GM23338 (cell line): Measurements from ENCODE around the gene GGT5. TPM values are rescaled to one million over a fixed set of nuclear protein-coding genes. Genes with fewer than 3 reads are reported as not detected.

ENCODE experiments used
- ATAC-seq: fragments of 200-7000 bp; cut with Tn5 transposase; 3 replicates; pipeline ENCODE4 v1.9.1; 2020
- DNase-seq: peaks from one replicate; pipeline ENCODE4 v3.0.0-alpha.2; 2015; ENCODE audit warnings: low spot score
- H2AFZ ChIP-seq: fragments of 200-600 bp; sonication (generic); 2 replicates; pipeline ENCODE4 v1.8.0; 2016; ENCODE audit warnings: antibody characterized with exemption, mild to moderate bottlenecking, moderate library complexity
- H3F3A ChIP-seq: fragments of 200-600 bp; sonication (generic); replicated peaks from 2 replicates; pipeline ENCODE4 v1.8.0; 2017; ENCODE audit warnings: antibody characterized with exemption, mixed run types, low read depth
- H3K27ac ChIP-seq: fragments of 200-600 bp; sonication (generic); 2 replicates; pipeline ENCODE4 v1.6.1; 2016; ENCODE audit warnings: low read depth
- H3K27me3 ChIP-seq: fragments of 200-600 bp; sonication (generic); 2 replicates; pipeline ENCODE4 v1.8.0; 2016; ENCODE audit warnings: mild to moderate bottlenecking, mixed run types, moderate library complexity; ENCODE audit not compliant: insufficient read depth
- H3K36me3 ChIP-seq: fragments of 200-600 bp; sonication (generic); 2 replicates; pipeline ENCODE4 v1.8.0; 2016; ENCODE audit warnings: mild to moderate bottlenecking; ENCODE audit not compliant: insufficient read depth
- H3K4me1 ChIP-seq: fragments of 200-600 bp; sonication (generic); 2 replicates; pipeline ENCODE4 v1.8.0; 2016; ENCODE audit warnings: mild to moderate bottlenecking, moderate library complexity; ENCODE audit not compliant: insufficient read depth
- H3K4me2 ChIP-seq: fragments of 200-600 bp; sonication (generic); 2 replicates; pipeline ENCODE4 v1.7.1; 2017; ENCODE audit warnings: mixed run types
- H3K4me3 ChIP-seq: fragments of 200-600 bp; sonication (generic); 2 replicates; pipeline ENCODE4 v1.6.1; 2016; ENCODE audit warnings: mixed run types
- H3K79me2 ChIP-seq: fragments of 200-600 bp; sonication (generic); replicated peaks from 2 replicates; pipeline ENCODE4 v1.8.0; 2017; ENCODE audit warnings: mild to moderate bottlenecking; ENCODE audit not compliant: insufficient read depth
- H3K9me2 ChIP-seq: fragments of 200-600 bp; sonication (generic); 2 replicates; pipeline ENCODE4 v1.8.0; 2017; ENCODE audit not compliant: insufficient read depth
- H4K20me1 ChIP-seq: fragments of 200-600 bp; sonication (generic); replicated peaks from 2 replicates; pipeline ENCODE4 v1.8.0; 2017; ENCODE audit warnings: mild to moderate bottlenecking; ENCODE audit not compliant: insufficient read depth
- H3K27ac Mint-ChIP-seq: 2 replicates; pipeline ENCODE4 v1.8.0; 2020; ENCODE audit warnings: inconsistent platforms, mild to moderate bottlenecking, moderate library complexity, mixed read lengths
- H3K27me3 Mint-ChIP-seq: 3 replicates; pipeline ENCODE4 v1.8.0; 2022; ENCODE audit warnings: low read depth, mild to moderate bottlenecking, moderate library complexity, mixed read lengths, inconsistent platforms; ENCODE audit not compliant: insufficient read depth, poor library complexity
- H3K36me3 Mint-ChIP-seq: 3 replicates; pipeline ENCODE4 v1.8.0; 2021; ENCODE audit warnings: low read depth, mild to moderate bottlenecking, inconsistent platforms, moderate library complexity, mixed read lengths
- H3K4me1 Mint-ChIP-seq: 3 replicates; pipeline ENCODE4 v1.8.0; 2020; ENCODE audit warnings: mild to moderate bottlenecking, inconsistent platforms, mixed read lengths
- H3K4me3 Mint-ChIP-seq: 3 replicates; pipeline ENCODE4 v1.8.0; 2021; ENCODE audit warnings: moderate library complexity, mild to moderate bottlenecking, inconsistent platforms, mixed read lengths
- H3K9me3 Mint-ChIP-seq: 3 replicates; pipeline ENCODE4 v1.8.0; 2020; ENCODE audit warnings: moderate library complexity, mild to moderate bottlenecking, inconsistent platforms, mixed read lengths
- EZH2phosphoT487 ChIP-seq: fragments of 200-600 bp; sonication (generic); IDR thresholded peaks from one replicate; pipeline ENCODE4 v1.8.1; 2018; ENCODE audit warnings: antibody characterized with exemption; ENCODE audit not compliant: unreplicated experiment
- NANOG ChIP-seq: IDR thresholded peaks from 2 replicates; pipeline ENCODE4 v1.6.1; 2016; ENCODE audit warnings: antibody characterized with exemption, borderline replicate concordance
- POLR2AphosphoS5 ChIP-seq: IDR thresholded peaks from 2 replicates; pipeline ENCODE4 v1.6.1; 2016; ENCODE audit warnings: antibody characterized with exemption, low read depth
- ZNF331 ChIP-seq: fragments of 250-450 bp; sonication (Bioruptor Pico); IDR thresholded peaks from 2 replicates; pipeline ENCODE4 v1.5.0; 2020; ENCODE audit warnings: low read depth, mild to moderate bottlenecking, moderate library complexity
- polyA plus RNA-seq: library from polyadenylated mRNA; unstranded; fragments of >200 nt; fragmentation: Nextera tagmentation; extraction: Ambion mirVana; gene quantifications from 2 replicates; pipeline ENCODE4 v1.2.1, GENCODE V29; 2016
- total RNA-seq: library from RNA; depleted of rRNA; stranded (reverse); fragments of >200 nt; shearing (Covaris generic); gene quantifications from 2 replicates; pipeline ENCODE4 v1.2.3, GENCODE V29; 2014
- TF ChIP-seq, protein P1 (sequence below): fragments of 250-450 bp; sonication (Bioruptor Pico); IDR thresholded peaks from 2 replicates; pipeline ENCODE4 v1.5.0; 2020; ENCODE audit warnings: mild to moderate bottlenecking, moderate library complexity
- TF ChIP-seq, protein P2 (sequence below), 2 experiments: fragments of 200-600 bp in 1 of 2; sonication (generic) in 1 of 2; conservative IDR thresholded peaks; 2 replicates each; pipeline versions ENCODE4 v1.5.1 to v1.6.1; 2016 to 2017; ENCODE audit warnings: antibody characterized with exemption in 2 of 2, low read depth in 2 of 2, mild to moderate bottlenecking in 2 of 2, moderate library complexity in 1 of 2
- TF ChIP-seq, protein P3 (sequence below): IDR thresholded peaks from one replicate; pipeline ENCODE4 v1.6.1; 2018; ENCODE audit warnings: antibody characterized with exemption; ENCODE audit not compliant: unreplicated experiment

GGT5 gene
- total and polyA plus RNA-seq, 2 experiments from 2014 or later: not detected

DNA sequence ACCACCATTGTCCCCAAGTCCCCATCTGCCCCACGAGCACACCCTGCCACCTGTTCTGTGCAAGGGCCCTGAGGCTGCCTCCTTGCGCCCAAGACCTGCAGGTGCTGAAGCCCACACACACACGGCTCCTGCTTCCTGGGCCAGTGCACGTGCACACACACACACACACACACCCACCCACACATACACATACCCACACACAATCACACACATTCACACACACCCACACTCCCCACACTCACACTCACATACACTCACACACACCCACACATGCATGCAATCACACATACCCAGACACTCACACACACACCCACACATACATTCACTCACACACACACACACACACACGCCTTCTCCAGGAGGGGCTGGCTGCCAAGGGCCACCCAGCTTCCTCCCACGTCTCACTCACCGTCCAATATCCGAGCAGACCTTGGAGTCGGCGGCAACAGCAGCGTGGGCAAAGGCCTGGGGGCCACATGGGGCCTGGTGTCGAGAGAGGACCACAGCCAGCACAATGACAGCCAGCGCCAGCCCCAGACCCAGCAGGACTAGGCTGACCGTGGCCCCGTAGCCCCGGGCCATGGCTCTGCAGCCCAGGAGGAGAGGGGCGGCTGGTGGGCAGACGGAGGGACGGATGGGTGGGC is 616 bp downstream of the GGT5 start:
- H3K4me3 Mint-ChIP-seq: no peak overlapping the region; the same call in 2 of the 3 replicates
- H3K27me3 Mint-ChIP-seq: peaks cover 13% of the 10 kb centered on the region
- 0 out of 2 replicates have a peak overlapping the region, but pooled peaks have one; percentile 0 for H3K27ac Mint-ChIP-seq

More for the DNA sequence above, 616 bp downstream of the GGT5 start:
- Histone ChIP-seq H4K20me1 (no peaks in the 10 kb centered on the region), H3K79me2 (no peaks in the 10 kb centered on the region), H3K4me2 (no peak overlapping the region), H2AFZ (no peak overlapping the region), H3K4me1 (no peaks in the 10 kb centered on the region), H3K9me2 (no peaks in the 10 kb centered on the region), H3F3A (no peaks in the 10 kb centered on the region), H3K27ac (no peak overlapping the region), H3K36me3 (no peaks in the 10 kb centered on the region), H3K27me3 (no peaks in the 10 kb centered on the region), H3K4me3 (no peak overlapping the region)
- Mint-ChIP-seq H3K9me3 (no peaks in the 10 kb centered on the region), H3K36me3 (no peaks in the 10 kb centered on the region), H3K4me1 (peaks cover 13% of the 10 kb centered on the region)
- TF ChIP-seq NANOG (no peak), POLR2AphosphoS5 (no peak), EZH2phosphoT487 (no peak), ZNF331 (CRISPR knock-in tag) (no peak)
- TF ChIP-seq, protein P1, sequence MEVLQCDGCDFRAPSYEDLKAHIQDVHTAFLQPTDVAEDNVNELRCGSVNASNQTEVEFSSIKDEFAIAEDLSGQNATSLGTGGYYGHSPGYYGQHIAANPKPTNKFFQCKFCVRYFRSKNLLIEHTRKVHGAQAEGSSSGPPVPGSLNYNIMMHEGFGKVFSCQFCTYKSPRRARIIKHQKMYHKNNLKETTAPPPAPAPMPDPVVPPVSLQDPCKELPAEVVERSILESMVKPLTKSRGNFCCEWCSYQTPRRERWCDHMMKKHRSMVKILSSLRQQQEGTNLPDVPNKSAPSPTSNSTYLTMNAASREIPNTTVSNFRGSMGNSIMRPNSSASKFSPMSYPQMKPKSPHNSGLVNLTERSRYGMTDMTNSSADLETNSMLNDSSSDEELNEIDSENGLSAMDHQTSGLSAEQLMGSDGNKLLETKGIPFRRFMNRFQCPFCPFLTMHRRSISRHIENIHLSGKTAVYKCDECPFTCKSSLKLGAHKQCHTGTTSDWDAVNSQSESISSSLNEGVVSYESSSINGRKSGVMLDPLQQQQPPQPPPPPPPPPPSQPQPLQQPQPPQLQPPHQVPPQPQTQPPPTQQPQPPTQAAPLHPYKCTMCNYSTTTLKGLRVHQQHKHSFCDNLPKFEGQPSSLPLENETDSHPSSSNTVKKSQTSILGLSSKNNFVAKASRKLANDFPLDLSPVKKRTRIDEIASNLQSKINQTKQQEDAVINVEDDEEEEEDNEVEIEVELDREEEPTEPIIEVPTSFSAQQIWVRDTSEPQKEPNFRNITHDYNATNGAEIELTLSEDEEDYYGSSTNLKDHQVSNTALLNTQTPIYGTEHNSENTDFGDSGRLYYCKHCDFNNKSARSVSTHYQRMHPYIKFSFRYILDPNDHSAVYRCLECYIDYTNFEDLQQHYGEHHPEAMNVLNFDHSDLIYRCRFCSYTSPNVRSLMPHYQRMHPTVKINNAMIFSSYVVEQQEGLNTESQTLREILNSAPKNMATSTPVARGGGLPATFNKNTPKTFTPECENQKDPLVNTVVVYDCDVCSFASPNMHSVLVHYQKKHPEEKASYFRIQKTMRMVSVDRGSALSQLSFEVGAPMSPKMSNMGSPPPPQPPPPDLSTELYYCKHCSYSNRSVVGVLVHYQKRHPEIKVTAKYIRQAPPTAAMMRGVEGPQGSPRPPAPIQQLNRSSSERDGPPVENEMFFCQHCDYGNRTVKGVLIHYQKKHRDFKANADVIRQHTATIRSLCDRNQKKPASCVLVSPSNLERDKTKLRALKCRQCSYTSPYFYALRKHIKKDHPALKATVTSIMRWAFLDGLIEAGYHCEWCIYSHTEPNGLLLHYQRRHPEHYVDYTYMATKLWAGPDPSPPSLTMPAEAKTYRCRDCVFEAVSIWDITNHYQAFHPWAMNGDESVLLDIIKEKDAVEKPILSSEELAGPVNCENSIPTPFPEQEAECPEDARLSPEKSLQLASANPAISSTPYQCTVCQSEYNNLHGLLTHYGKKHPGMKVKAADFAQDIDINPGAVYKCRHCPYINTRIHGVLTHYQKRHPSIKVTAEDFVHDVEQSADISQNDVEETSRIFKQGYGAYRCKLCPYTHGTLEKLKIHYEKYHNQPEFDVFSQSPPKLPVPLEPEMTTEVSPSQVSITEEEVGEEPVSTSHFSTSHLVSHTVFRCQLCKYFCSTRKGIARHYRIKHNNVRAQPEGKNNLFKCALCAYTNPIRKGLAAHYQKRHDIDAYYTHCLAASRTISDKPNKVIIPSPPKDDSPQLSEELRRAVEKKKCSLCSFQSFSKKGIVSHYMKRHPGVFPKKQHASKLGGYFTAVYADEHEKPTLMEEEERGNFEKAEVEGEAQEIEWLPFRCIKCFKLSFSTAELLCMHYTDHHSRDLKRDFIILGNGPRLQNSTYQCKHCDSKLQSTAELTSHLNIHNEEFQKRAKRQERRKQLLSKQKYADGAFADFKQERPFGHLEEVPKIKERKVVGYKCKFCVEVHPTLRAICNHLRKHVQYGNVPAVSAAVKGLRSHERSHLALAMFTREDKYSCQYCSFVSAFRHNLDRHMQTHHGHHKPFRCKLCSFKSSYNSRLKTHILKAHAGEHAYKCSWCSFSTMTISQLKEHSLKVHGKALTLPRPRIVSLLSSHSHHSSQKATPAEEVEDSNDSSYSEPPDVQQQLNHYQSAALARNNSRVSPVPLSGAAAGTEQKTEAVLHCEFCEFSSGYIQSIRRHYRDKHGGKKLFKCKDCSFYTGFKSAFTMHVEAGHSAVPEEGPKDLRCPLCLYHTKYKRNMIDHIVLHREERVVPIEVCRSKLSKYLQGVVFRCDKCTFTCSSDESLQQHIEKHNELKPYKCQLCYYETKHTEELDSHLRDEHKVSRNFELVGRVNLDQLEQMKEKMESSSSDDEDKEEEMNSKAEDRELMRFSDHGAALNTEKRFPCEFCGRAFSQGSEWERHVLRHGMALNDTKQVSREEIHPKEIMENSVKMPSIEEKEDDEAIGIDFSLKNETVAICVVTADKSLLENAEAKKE (CRISPR knock-in tag): no peak
- TF ChIP-seq, protein P2, sequence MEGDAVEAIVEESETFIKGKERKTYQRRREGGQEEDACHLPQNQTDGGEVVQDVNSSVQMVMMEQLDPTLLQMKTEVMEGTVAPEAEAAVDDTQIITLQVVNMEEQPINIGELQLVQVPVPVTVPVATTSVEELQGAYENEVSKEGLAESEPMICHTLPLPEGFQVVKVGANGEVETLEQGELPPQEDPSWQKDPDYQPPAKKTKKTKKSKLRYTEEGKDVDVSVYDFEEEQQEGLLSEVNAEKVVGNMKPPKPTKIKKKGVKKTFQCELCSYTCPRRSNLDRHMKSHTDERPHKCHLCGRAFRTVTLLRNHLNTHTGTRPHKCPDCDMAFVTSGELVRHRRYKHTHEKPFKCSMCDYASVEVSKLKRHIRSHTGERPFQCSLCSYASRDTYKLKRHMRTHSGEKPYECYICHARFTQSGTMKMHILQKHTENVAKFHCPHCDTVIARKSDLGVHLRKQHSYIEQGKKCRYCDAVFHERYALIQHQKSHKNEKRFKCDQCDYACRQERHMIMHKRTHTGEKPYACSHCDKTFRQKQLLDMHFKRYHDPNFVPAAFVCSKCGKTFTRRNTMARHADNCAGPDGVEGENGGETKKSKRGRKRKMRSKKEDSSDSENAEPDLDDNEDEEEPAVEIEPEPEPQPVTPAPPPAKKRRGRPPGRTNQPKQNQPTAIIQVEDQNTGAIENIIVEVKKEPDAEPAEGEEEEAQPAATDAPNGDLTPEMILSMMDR (conservative IDR thresholded peaks at IDR 0.05; ENCODE audit: low read depth in 2 of 2): no peak
- TF ChIP-seq, protein P3, sequence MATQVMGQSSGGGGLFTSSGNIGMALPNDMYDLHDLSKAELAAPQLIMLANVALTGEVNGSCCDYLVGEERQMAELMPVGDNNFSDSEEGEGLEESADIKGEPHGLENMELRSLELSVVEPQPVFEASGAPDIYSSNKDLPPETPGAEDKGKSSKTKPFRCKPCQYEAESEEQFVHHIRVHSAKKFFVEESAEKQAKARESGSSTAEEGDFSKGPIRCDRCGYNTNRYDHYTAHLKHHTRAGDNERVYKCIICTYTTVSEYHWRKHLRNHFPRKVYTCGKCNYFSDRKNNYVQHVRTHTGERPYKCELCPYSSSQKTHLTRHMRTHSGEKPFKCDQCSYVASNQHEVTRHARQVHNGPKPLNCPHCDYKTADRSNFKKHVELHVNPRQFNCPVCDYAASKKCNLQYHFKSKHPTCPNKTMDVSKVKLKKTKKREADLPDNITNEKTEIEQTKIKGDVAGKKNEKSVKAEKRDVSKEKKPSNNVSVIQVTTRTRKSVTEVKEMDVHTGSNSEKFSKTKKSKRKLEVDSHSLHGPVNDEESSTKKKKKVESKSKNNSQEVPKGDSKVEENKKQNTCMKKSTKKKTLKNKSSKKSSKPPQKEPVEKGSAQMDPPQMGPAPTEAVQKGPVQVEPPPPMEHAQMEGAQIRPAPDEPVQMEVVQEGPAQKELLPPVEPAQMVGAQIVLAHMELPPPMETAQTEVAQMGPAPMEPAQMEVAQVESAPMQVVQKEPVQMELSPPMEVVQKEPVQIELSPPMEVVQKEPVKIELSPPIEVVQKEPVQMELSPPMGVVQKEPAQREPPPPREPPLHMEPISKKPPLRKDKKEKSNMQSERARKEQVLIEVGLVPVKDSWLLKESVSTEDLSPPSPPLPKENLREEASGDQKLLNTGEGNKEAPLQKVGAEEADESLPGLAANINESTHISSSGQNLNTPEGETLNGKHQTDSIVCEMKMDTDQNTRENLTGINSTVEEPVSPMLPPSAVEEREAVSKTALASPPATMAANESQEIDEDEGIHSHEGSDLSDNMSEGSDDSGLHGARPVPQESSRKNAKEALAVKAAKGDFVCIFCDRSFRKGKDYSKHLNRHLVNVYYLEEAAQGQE: no peak
- no peak for ATAC-seq
- no peak for DNase-seq
